ENCODE measurements around the gene ATP5PB.

- TF ChIP-seq CTCF (IDR thresholded peaks at IDR 0.05): no peak
- no peak for TF ChIP-seq ZFX (IDR thresholded peaks at IDR 0.05; ENCODE audit: borderline replicate concordance)
These were observed 12.5 kb downstream of the ATP5PB start for GRCh38 chr1:111461765-111462164.

Measured in 22Rv1 (cell line).